Suppressor macrophage treated with lipopolysaccharide for 1 hour (primary cell): Measurements from ENCODE around the gene TTLL11.

ENCODE experiments used
- DNase-seq, 3 donors: peaks; one replicate each; pipeline ENCODE4 v3.0.0-alpha.2; 2020 to 2022

The TTLL11 gene

GRCh38 chr9:121927081-121927480, 166.0 kb downstream of the TTLL11 start:
- no peak for DNase-seq

GRCh38 chr9:121926351-121926801, 166.7 kb downstream of the TTLL11 start:
- DNase-seq, result no peak

- no peak for DNase-seq
Measured at GRCh38 chr9:121925935-121926334, 167.2 kb downstream of the TTLL11 start.

- no peak for DNase-seq
Measured at GRCh38 chr9:121924700-121925099, 168.4 kb downstream of the TTLL11 start.

- DNase-seq, result no peak
Measured at GRCh38 chr9:121921444-121921843, 171.7 kb downstream of the TTLL11 start.

- no peak for DNase-seq
Measured at GRCh38 chr9:121917375-121918335, 175.5 kb downstream of the TTLL11 start.

GRCh38 chr9:121915304-121915625, 177.8 kb downstream of the TTLL11 start:
- peak in 1 of 3 donors; percentile 5 for DNase-seq

GRCh38 chr9:121914604-121915303, 178.4 kb downstream of the TTLL11 start:
- no peak for DNase-seq

GRCh38 chr9:121914017-121914595, 179.0 kb downstream of the TTLL11 start:
- DNase-seq, result no peak

- DNase-seq, result peak in 2 of 3 donors; percentile 16 to 21
Measured at GRCh38 chr9:121912812-121913627, 180.1 kb downstream of the TTLL11 start.

- no peak for DNase-seq
Measured at GRCh38 chr9:121910491-121911040, 182.5 kb downstream of the TTLL11 start.

GRCh38 chr9:121909111-121909510, 184.0 kb downstream of the TTLL11 start:
- no peak for DNase-seq

GRCh38 chr9:121906074-121906870, 186.8 kb downstream of the TTLL11 start:
- peak; percentile 49 to 63 (median 61) for DNase-seq

- DNase-seq, result no peak
Measured at GRCh38 chr9:121902461-121903135, 190.5 kb downstream of the TTLL11 start.

GRCh38 chr9:121901616-121902015, 191.5 kb downstream of the TTLL11 start:
- no peak for DNase-seq

- DNase-seq, result no peak
Measured at GRCh38 chr9:121900163-121900562, 192.9 kb downstream of the TTLL11 start.

GRCh38 chr9:121898856-121899255, 194.3 kb downstream of the TTLL11 start:
- no peak for DNase-seq

GRCh38 chr9:121897140-121897539, 196.0 kb downstream of the TTLL11 start:
- no peak for DNase-seq

GRCh38 chr9:121896545-121896943, 196.6 kb downstream of the TTLL11 start:
- no peak for DNase-seq

GRCh38 chr9:121895818-121896544, 197.1 kb downstream of the TTLL11 start:
- DNase-seq, result no peak
